ENCODE results near the gene ISG20. TPM values are rescaled to one million over a fixed set of nuclear protein-coding genes. Genes with fewer than 3 reads are reported as not detected.

The ISG20 gene
- total RNA-seq, 1 experiment from 2014 or later: 6.4 TPM

DNA sequence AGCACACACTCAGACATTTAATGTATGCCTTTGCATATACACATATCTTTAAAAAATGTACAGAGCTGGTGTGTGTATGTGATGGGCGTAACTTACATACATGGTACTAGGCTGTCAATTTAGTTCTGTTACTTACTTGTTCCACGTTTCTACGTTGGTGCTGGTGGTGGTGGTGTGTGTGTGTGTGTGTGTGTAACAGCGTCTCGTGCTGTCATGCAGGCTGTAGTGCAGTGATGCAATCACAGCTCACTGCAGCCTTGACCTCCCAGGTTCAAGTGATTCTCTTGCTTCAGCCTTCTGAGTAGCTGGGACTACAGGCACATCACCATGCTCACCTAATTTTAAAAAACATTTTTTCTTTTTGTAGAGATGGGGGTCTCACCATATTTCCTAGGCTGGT lies 64.2 kb downstream of the ISG20 start:
- POLR2A ChIA-PET: no interaction called here
- TF ChIP-seq CTCF (IDR thresholded peaks at IDR 0.05; ENCODE audit: insufficient read depth in 1 of 2, low read depth in 1 of 2, low read length in 1 of 2, severe bottlenecking in 1 of 2, unreplicated experiment in 1 of 2): no peak
- BruUV-seq (replicated peaks): no TSS peak
- H3K4me1 ChIP-seq: no peaks in the 10 kb centered on the region
- H3K9me3 ChIP-seq: no peaks in the 10 kb centered on the region
- H3K27ac Mint-ChIP-seq (ENCODE audit: unreplicated experiment): no peak overlapping the region
- CTCF ChIA-PET: no interaction called here
- H3K36me3 ChIP-seq (ENCODE audit: control insufficient read depth, insufficient read depth, low read length): no peaks in the 10 kb centered on the region
- no peak overlapping the region for H3K4me3 ChIP-seq (ENCODE audit: low read depth, low read length)
- H3K4me3 Mint-ChIP-seq (ENCODE audit: unreplicated experiment): no peak overlapping the region
- intact Hi-C loops (cut with micrococcal nuclease; ENCODE audit: unreplicated experiment): no loop called here
- no peaks in the 10 kb centered on the region for H3K36me3 Mint-ChIP-seq (ENCODE audit: insufficient read depth, unreplicated experiment)
- H3K4me1 Mint-ChIP-seq (ENCODE audit: low read depth, unreplicated experiment): no peaks in the 10 kb centered on the region
- H3K27me3 ChIP-seq (replicated peaks; ENCODE audit: control insufficient read depth, insufficient read depth, low read length): no peaks in the 10 kb centered on the region
- H3K27me3 Mint-ChIP-seq (ENCODE audit: insufficient read depth, unreplicated experiment): peaks cover 35% of the 10 kb centered on the region
- no peak for DNase-seq
- no peaks in the 10 kb centered on the region for H3K9me3 Mint-ChIP-seq (ENCODE audit: unreplicated experiment)

GRCh38 chr15:88703533-88703932 lies 64.7 kb downstream of the ISG20 start:
- no peaks in the 10 kb centered on the region for H3K36me3 Mint-ChIP-seq (ENCODE audit: insufficient read depth, unreplicated experiment)
- H3K27me3 ChIP-seq (replicated peaks; ENCODE audit: control insufficient read depth, insufficient read depth, low read length): no peaks in the 10 kb centered on the region; the same call in 1 of the 2 replicates

DNA sequence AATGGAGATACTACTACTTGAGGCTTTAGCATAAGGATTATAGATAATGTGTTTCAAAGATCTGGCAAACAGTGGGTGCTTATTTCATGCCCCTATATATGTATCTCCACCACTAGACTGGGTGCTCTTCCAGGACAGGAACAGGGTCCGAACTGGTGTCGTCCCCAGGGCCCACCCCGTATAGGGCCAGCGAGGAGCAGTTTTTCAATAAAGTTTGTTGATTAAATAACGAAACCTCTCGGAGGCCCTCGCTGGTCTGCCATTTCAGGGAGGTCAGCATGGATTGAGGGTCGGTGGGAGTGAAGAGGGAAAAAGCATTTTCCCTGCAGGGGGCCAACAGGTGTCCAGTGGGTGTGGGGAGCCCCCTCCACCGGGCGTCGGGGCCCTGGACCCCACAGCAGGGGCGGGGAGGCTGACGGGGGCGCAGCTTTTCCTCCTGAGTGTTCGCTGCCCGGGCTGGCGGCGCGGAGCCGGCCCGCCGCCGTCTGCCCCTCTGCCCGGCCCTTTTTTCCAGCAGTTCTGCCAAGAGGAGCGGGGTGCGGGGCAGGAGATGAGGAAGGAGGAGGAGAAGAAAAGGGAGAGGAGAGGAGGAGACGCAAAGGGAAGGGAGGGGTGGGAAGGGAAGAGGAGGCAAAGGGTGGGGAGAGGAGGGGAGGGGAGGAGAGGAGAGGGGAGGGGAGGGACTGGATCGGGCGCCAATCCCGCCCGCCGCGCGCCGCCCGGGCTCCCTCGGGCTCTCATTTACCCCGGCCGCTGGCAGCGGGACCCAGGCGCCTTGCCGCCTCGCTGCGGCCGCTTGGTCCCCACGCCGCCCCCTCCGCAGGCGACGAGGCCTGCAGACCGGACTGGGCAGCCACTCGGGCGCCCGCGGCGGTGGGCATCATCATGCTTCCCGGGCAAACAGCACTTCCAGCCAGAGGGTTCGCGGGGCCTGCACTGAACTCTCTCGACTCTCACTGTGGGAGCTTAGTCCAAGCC lies 66.3 kb downstream of the ISG20 start:
- Histone ChIP-seq H3K27me3 (replicated peaks; ENCODE audit: control insufficient read depth, insufficient read depth, low read length) (no peaks in the 10 kb centered on the region; the same call in 1 of the 2 replicates), H3K4me1 (no peaks in the 10 kb centered on the region), H3K36me3 (ENCODE audit: control insufficient read depth, insufficient read depth, low read length) (no peaks in the 10 kb centered on the region), H3K9me3 (no peaks in the 10 kb centered on the region), H3K4me3 (ENCODE audit: low read depth, low read length) (no peak overlapping the region; the same call in 1 of the 2 replicates)
- Mint-ChIP-seq H3K36me3 (ENCODE audit: insufficient read depth, unreplicated experiment) (no peaks in the 10 kb centered on the region), H3K4me3 (ENCODE audit: unreplicated experiment) (peak overlapping the region; percentile 58), H3K27me3 (ENCODE audit: insufficient read depth, unreplicated experiment) (peaks cover 29% of the 10 kb centered on the region), H3K4me1 (ENCODE audit: low read depth, unreplicated experiment) (no peaks in the 10 kb centered on the region), H3K27ac (ENCODE audit: unreplicated experiment) (no peak overlapping the region), H3K9me3 (ENCODE audit: unreplicated experiment) (no peaks in the 10 kb centered on the region)
- POLR2A ChIA-PET: no interaction called here
- intact Hi-C loops (cut with micrococcal nuclease; ENCODE audit: unreplicated experiment): no loop called here
- CTCF ChIA-PET: no interaction called here
- TF ChIP-seq CTCF (IDR thresholded peaks at IDR 0.05; ENCODE audit: insufficient read depth in 1 of 2, low read depth in 1 of 2, low read length in 1 of 2, severe bottlenecking in 1 of 2, unreplicated experiment in 1 of 2): no peak
- no TSS peak for BruUV-seq (replicated peaks)
- DNase-seq: no peak

More at GRCh38 chr15:88703533-88703932, 64.7 kb downstream of the ISG20 start:
- ChIA-PET POLR2A (no interaction called here), CTCF (no interaction called here)
- no peak overlapping the region for H3K4me3 Mint-ChIP-seq (ENCODE audit: unreplicated experiment)
- H3K36me3 ChIP-seq (ENCODE audit: control insufficient read depth, insufficient read depth, low read length): no peaks in the 10 kb centered on the region
- H3K9me3 Mint-ChIP-seq (ENCODE audit: unreplicated experiment): no peaks in the 10 kb centered on the region
- no peaks in the 10 kb centered on the region for H3K4me1 Mint-ChIP-seq (ENCODE audit: low read depth, unreplicated experiment)
- H3K4me1 ChIP-seq: no peaks in the 10 kb centered on the region
- BruUV-seq (replicated peaks): no TSS peak
- no peaks in the 10 kb centered on the region for H3K9me3 ChIP-seq
- no peak overlapping the region for H3K27ac Mint-ChIP-seq (ENCODE audit: unreplicated experiment)
- no peak for TF ChIP-seq CTCF (IDR thresholded peaks at IDR 0.05; ENCODE audit: insufficient read depth in 1 of 2, low read depth in 1 of 2, low read length in 1 of 2, severe bottlenecking in 1 of 2, unreplicated experiment in 1 of 2)
- intact Hi-C loops (cut with micrococcal nuclease; ENCODE audit: unreplicated experiment): no loop called here
- H3K4me3 ChIP-seq (ENCODE audit: low read depth, low read length): no peak overlapping the region
- H3K27me3 Mint-ChIP-seq (ENCODE audit: insufficient read depth, unreplicated experiment): peaks cover 32% of the 10 kb centered on the region
- no peak for DNase-seq
